Esophagus muscularis mucosa (tissue), 4 donors: ENCODE measurements around the gene ITPR3. TPM values are rescaled to one million over a fixed set of nuclear protein-coding genes. Genes with fewer than 3 reads are reported as not detected.

Source experiments
- DNase-seq: peaks from one replicate; pipeline ENCODE4 v3.0.0-alpha.2; 2017; ENCODE audit errors: extremely low spot score
- H3K27ac ChIP-seq, 4 donors: fragments of 200-600 bp; sonication (generic); replicated peaks in 1 of 4; 1 replicate in 3 of 4; 2 replicates in 1 of 4; pipeline ENCODE4 v1.5.1; 2016 to 2019; ENCODE audit warnings: mild to moderate bottlenecking in 1 of 4
- H3K27me3 ChIP-seq, 4 donors: fragments of 200-600 bp; sonication (generic); one replicate each; pipeline versions ENCODE4 v1.5.1 to v1.6.0; 2016 to 2019
- H3K36me3 ChIP-seq, 4 donors: fragments of 200-600 bp; sonication (generic); one replicate each; pipeline ENCODE4 v1.5.1; 2016 to 2019
- H3K4me1 ChIP-seq, 4 donors: fragments of 200-600 bp; sonication (generic); one replicate each; pipeline ENCODE4 v1.5.1; 2016 to 2019
- H3K4me3 ChIP-seq, 4 donors: fragments of 200-600 bp; sonication (generic); 1 replicate in 2 of 4; 2 replicates in 2 of 4; pipeline ENCODE4 v1.5.1; 2016 to 2019; ENCODE audit warnings: mild to moderate bottlenecking in 4 of 4, moderate library complexity in 1 of 4
- H3K9me3 ChIP-seq, 4 donors: fragments of 200-600 bp; sonication (generic); 1 replicate in 3 of 4; 2 replicates in 1 of 4; pipeline ENCODE4 v1.5.1; 2016 to 2019
- CTCF ChIP-seq, 3 experiments: fragments of 200-600 bp in 2 of 3; fragments of 450-650 bp in 1 of 3; sonication (generic) in 2 of 3; IDR thresholded peaks; one replicate each; pipeline ENCODE4 v1.5.1; 2017 to 2019; ENCODE audit warnings: antibody characterized with exemption in 3 of 3, mild to moderate bottlenecking in 2 of 3, moderate library complexity in 1 of 3
- EP300 ChIP-seq: sonication (generic); formaldehyde crosslinking; IDR thresholded peaks from one replicate; pipeline ENCODE4 v1.6.1; 2017; ENCODE audit warnings: antibody characterized with exemption
- POLR2A ChIP-seq: fragments of 450-650 bp; IDR thresholded peaks from one replicate; pipeline ENCODE4 v1.6.1; 2017; ENCODE audit warnings: antibody characterized with exemption, moderate library complexity, mild to moderate bottlenecking, low read depth
- POLR2AphosphoS5 ChIP-seq, 2 donors: sonication (generic); formaldehyde crosslinking; IDR thresholded peaks; one replicate each; pipeline ENCODE4 v1.6.1; 2017; ENCODE audit warnings: antibody characterized with exemption in 2 of 2
- WGBS: methylation state at CpG from one replicate; pipeline ENCODE4 v1.1.5; 2018; 5-methylcytosine and 5-hydroxymethylcytosine counted together
- intact Hi-C: fragments of 100-400 bp; cut with DNase I; formaldehyde crosslinking; loops from one replicate; pipeline ENCODE4 v1.15.1; 2023
- total RNA-seq, 4 donors: library from RNA; depleted of rRNA; stranded (reverse); fragments of >200 nt; gene quantifications; one replicate each; pipeline versions ENCODE4 v1.1.0 to v1.2.1, GENCODE V29; 2016

Gene ITPR3
- total RNA-seq, 4 donors from 2014 or later: 12.1 to 24.9 (median 20.5) TPM

DNA sequence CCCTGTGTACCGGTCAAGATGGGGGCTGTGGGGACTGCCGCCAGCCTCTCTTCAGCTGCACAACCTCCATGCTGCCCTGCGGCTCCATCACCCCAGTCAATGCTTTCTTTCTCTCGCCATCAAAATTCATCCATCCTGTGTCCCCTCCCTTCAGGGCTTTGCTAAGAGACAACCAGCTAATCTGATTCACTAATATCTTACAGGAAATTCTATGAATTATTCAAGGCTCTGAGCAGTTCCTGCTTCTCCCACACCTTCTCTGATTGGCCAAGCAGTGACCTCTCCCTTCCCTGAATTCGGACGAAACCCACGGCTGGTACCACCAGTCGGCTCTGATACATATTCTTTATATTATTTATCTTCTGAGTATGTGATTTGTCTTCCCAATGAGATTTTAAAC, 13.8 kb downstream of the ITPR3 start:
- intact Hi-C loops: loop anchor here (5.0 kb wide), 1 partner anchor 48 kb away; no protein-coding TSS in a partner anchor

GRCh38 chr6:33636655-33637054, 15.5 kb downstream of the ITPR3 start:
- DNase-seq: no peak
- intact Hi-C loops: no loop called here
- H3K27me3 ChIP-seq: peaks cover 0 to 30% (median 0%) of the 10 kb centered on the region in 4 donors

More for the DNA sequence above, 13.8 kb downstream of the ITPR3 start:
- WGBS: 67% methylated on average over 8 of the region's 8 CpGs
- no peak for DNase-seq
- no peak overlapping the region for H3K27ac ChIP-seq
- H3K4me1 ChIP-seq: peaks cover 23 to 36% (median 28%) of the 10 kb centered on the region in 4 donors
- H3K9me3 ChIP-seq: no peaks in the 10 kb centered on the region
- H3K27me3 ChIP-seq: peaks cover 0 to 44% (median 0%) of the 10 kb centered on the region in 4 donors
- H3K4me3 ChIP-seq: no peak overlapping the region
- H3K36me3 ChIP-seq: no peaks in the 10 kb centered on the region
- TF ChIP-seq CTCF (IDR thresholded peaks at IDR 0.05): no peak
- TF ChIP-seq POLR2AphosphoS5 (IDR thresholded peaks at IDR 0.05): no peak
- no peak for TF ChIP-seq EP300
- no peak for TF ChIP-seq POLR2A

GRCh38 chr6:33638556-33638955, 17.4 kb downstream of the ITPR3 start:
- Histone ChIP-seq H3K27me3 (peaks cover 0 to 12% (median 0%) of the 10 kb centered on the region in 4 donors), H3K4me1 (peaks cover 15 to 27% (median 23%) of the 10 kb centered on the region in 4 donors), H3K27ac (no peak overlapping the region), H3K4me3 (no peak overlapping the region), H3K9me3 (no peaks in the 10 kb centered on the region), H3K36me3 (peaks cover 0 to 18% (median 0%) of the 10 kb centered on the region in 4 donors)
- no peak for DNase-seq
- intact Hi-C loops: no loop called here
- TF ChIP-seq CTCF (IDR thresholded peaks at IDR 0.05) (no peak), EP300 (no peak), POLR2A (no peak)
- WGBS: 78% methylated on average over 3 of the region's 3 CpGs

More at GRCh38 chr6:33636655-33637054, 15.5 kb downstream of the ITPR3 start:
- Histone ChIP-seq H3K4me3 (no peak overlapping the region), H3K36me3 (peaks cover 0 to 12% (median 0%) of the 10 kb centered on the region in 4 donors), H3K9me3 (no peaks in the 10 kb centered on the region), H3K4me1 (peaks cover 23 to 37% (median 30%) of the 10 kb centered on the region in 4 donors), H3K27ac (no peak overlapping the region)
- 87% methylated on average over 11 of the region's 11 CpGs for WGBS
- no peak for TF ChIP-seq CTCF (IDR thresholded peaks at IDR 0.05)
- no peak for TF ChIP-seq EP300
- TF ChIP-seq POLR2A: no peak
- TF ChIP-seq POLR2AphosphoS5 (IDR thresholded peaks at IDR 0.05): no peak

DNA sequence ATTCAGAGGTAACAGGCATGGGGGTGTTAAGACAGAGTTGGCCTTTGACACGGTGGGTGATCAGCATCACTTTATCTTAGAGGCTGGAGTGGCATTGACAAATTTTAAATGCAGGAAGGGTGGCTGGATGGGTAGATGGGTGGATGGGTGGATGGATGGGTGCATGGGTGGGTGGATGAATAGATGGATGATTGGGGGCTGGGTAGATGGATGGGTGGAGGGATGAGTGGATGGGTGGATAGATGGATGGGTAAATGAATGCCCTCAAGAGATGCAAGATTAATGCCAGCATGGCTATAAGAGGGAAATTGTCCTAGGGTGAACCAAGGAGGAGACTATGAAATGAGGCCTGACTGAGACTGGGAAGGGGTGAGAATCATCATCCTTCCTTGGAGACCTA, 18.4 kb downstream of the ITPR3 start:
- no peak overlapping the region for H3K27ac ChIP-seq
- H3K27me3 ChIP-seq: peaks cover 0 to 3% (median 0%) of the 10 kb centered on the region in 4 donors

More for the DNA sequence above, 18.4 kb downstream of the ITPR3 start:
- no peaks in the 10 kb centered on the region for H3K9me3 ChIP-seq
- TF ChIP-seq POLR2A: no peak
- TF ChIP-seq CTCF (IDR thresholded peaks at IDR 0.05): no peak
- TF ChIP-seq POLR2AphosphoS5 (IDR thresholded peaks at IDR 0.05): no peak
- no peak for TF ChIP-seq EP300
- DNase-seq: no peak
- WGBS: 96% methylated on average over 1 of the region's 1 CpG
- intact Hi-C loops: no loop called here
- H3K4me3 ChIP-seq: no peak overlapping the region
- H3K36me3 ChIP-seq: peaks cover 0 to 18% (median 0%) of the 10 kb centered on the region in 4 donors
- peaks cover 7 to 18% (median 14%) of the 10 kb centered on the region in 4 donors for H3K4me1 ChIP-seq
